Activated CD4-positive, alpha-beta memory T cell treated with anti-CD3 and anti-CD28 coated beads for 36 hours (primary cell): Measurements from ENCODE around the gene TENT4B. TPM values are rescaled to one million over a fixed set of nuclear protein-coding genes. Genes with fewer than 3 reads are reported as not detected.
"Not testable (repeated sequence)": the region's sequence is repeated elsewhere in the genome, so short reads cannot be mapped to it uniquely, and the experiment has no call there.

Experiments used
- CTCF ChIA-PET: fragments of 350-600 bp; sonication (Branson Sonifier 250); formaldehyde crosslinking; loops from one replicate; lab custom pipeline; 2021; ENCODE audit warnings: antibody characterized with exemption, inconsistent platforms; lab: Charles Lee
- POLR2A ChIA-PET: fragments of 350-600 bp; sonication (Branson Sonifier 250); formaldehyde crosslinking; loops from one replicate; lab custom pipeline; 2021; ENCODE audit warnings: antibody characterized with exemption; lab: Charles Lee
- DNase-seq: peaks from one replicate; pipeline ENCODE4 v3.0.0-alpha.2; 2020
- H3K27ac Mint-ChIP-seq: one replicate; pipeline ENCODE4 v1.8.0; 2021; ENCODE audit warnings: mixed read lengths
- H3K27me3 Mint-ChIP-seq: one replicate; pipeline ENCODE4 v1.8.0; 2021; ENCODE audit warnings: mixed read lengths
- H3K36me3 Mint-ChIP-seq: one replicate; pipeline ENCODE4 v1.8.0; 2021; ENCODE audit warnings: mixed read lengths
- H3K4me1 Mint-ChIP-seq: one replicate; pipeline ENCODE4 v1.8.0; 2021; ENCODE audit warnings: low read depth, mixed read lengths
- H3K4me3 Mint-ChIP-seq: one replicate; pipeline ENCODE4 v1.8.0; 2021; ENCODE audit warnings: mild to moderate bottlenecking, mixed read lengths
- H3K9me3 Mint-ChIP-seq: one replicate; pipeline ENCODE4 v1.8.0; 2021; ENCODE audit warnings: mixed read lengths
- intact Hi-C: fragments of 100-400 bp; cut with micrococcal nuclease; formaldehyde crosslinking; loops from one replicate; pipeline ENCODE4 v1.15.1; 2023
- total RNA-seq, 2 experiments: library from RNA; stranded (reverse); gene quantifications; one replicate each; pipeline ENCODE4 v1.2.3, GENCODE V29; 2021

The TENT4B gene
- total RNA-seq, 2 experiments from 2014 or later: 14.4 to 14.8 TPM

- CTCF ChIA-PET: no interaction called here
- H3K27me3 Mint-ChIP-seq: no peaks in the 10 kb centered on the region
- H3K4me3 Mint-ChIP-seq: no peak overlapping the region
- no peaks in the 10 kb centered on the region for H3K9me3 Mint-ChIP-seq
- no peaks in the 10 kb centered on the region for H3K4me1 Mint-ChIP-seq
- H3K27ac Mint-ChIP-seq: no peak overlapping the region
- POLR2A ChIA-PET: no interaction called here
- H3K36me3 Mint-ChIP-seq: no peaks in the 10 kb centered on the region
- intact Hi-C loops: no loop called here
- DNase-seq: no peak
Observed at GRCh38 chr16:50238314-50238713, 85.2 kb downstream of the TENT4B start.

GRCh38 chr16:50238868-50239301, 85.8 kb downstream of the TENT4B start:
- H3K4me3 Mint-ChIP-seq: no peak overlapping the region
- no peaks in the 10 kb centered on the region for H3K36me3 Mint-ChIP-seq
- H3K27me3 Mint-ChIP-seq: no peaks in the 10 kb centered on the region
- DNase-seq: no peak
- ChIA-PET POLR2A (no interaction called here), CTCF (no interaction called here)
- H3K4me1 Mint-ChIP-seq: no peaks in the 10 kb centered on the region
- intact Hi-C loops: no loop called here
- H3K9me3 Mint-ChIP-seq: no peaks in the 10 kb centered on the region
- H3K27ac Mint-ChIP-seq: no peak overlapping the region

GRCh38 chr16:50243024-50243423, 89.9 kb downstream of the TENT4B start:
- H3K9me3 Mint-ChIP-seq, H3K27me3 Mint-ChIP-seq, H3K27ac Mint-ChIP-seq, POLR2A ChIA-PET, intact Hi-C loops, H3K36me3 Mint-ChIP-seq, DNase-seq, H3K4me3 Mint-ChIP-seq: not testable (repeated sequence)
- peaks cover 11% of the 10 kb centered on the region for H3K4me1 Mint-ChIP-seq
- CTCF ChIA-PET: interaction anchor here (1.6 kb wide), 1 partner anchor 44 kb away, joined by 3 read pairs; no protein-coding TSS in a partner anchor

GRCh38 chr16:50244140-50244503, 91.0 kb downstream of the TENT4B start:
- CTCF ChIA-PET: interaction anchor here (2.0 kb wide), 1 partner anchor 110 kb away, joined by 8 read pairs; no protein-coding TSS in a partner anchor
- Mint-ChIP-seq H3K4me1 (peaks cover 11% of the 10 kb centered on the region), H3K27me3 (no peaks in the 10 kb centered on the region), H3K27ac (no peak overlapping the region), H3K9me3 (no peaks in the 10 kb centered on the region), H3K36me3 (no peaks in the 10 kb centered on the region), H3K4me3 (no peak overlapping the region)
- POLR2A ChIA-PET: no interaction called here
- DNase-seq: no peak
- intact Hi-C loops: no loop called here

- Mint-ChIP-seq H3K4me3 (peak overlapping the region; percentile 78), H3K4me1 (peaks cover 11% of the 10 kb centered on the region), H3K9me3 (no peaks in the 10 kb centered on the region), H3K27me3 (no peaks in the 10 kb centered on the region), H3K27ac (no peak overlapping the region), H3K36me3 (no peaks in the 10 kb centered on the region)
- no peak for DNase-seq
- POLR2A ChIA-PET: interaction anchor here (1.2 to 1.3 kb wide), 4 partner anchors 20 to 63 kb away, joined by 3 to 10 read pairs (median 6); no protein-coding TSS in a partner anchor
- intact Hi-C loops: loop anchor here (1.0 kb wide), 2 partner anchors 22 to 33 kb away; partner anchors contain the start of gene ADCY7
- CTCF ChIA-PET: interaction anchor here (0.8 to 3.3 kb wide), 10 partner anchors 10 to 561 kb away, joined by 3 to 10 read pairs (median 3); partner anchors contain the start of gene BRD7
Observed at GRCh38 chr16:50244504-50245416, 91.7 kb downstream of the TENT4B start.

GRCh38 chr16:50245417-50246298, 92.6 kb downstream of the TENT4B start:
- Mint-ChIP-seq H3K27ac (peak overlapping the region; percentile 65), H3K9me3 (no peaks in the 10 kb centered on the region)
- POLR2A ChIA-PET: interaction anchor here (0.8 to 1.3 kb wide), 6 partner anchors 19 to 62 kb away, joined by 3 to 10 read pairs (median 4); no protein-coding TSS in a partner anchor

GRCh38 chr16:50246299-50247122, 93.4 kb downstream of the TENT4B start:
- Mint-ChIP-seq H3K27ac (no peak overlapping the region), H3K27me3 (no peaks in the 10 kb centered on the region), H3K4me3 (peak overlapping the region; percentile 69), H3K4me1 (peaks cover 13% of the 10 kb centered on the region), H3K9me3 (no peaks in the 10 kb centered on the region), H3K36me3 (no peaks in the 10 kb centered on the region)
- CTCF ChIA-PET: interaction anchor here (0.6 to 3.3 kb wide), 7 partner anchors 13 to 560 kb away, joined by 3 to 10 read pairs (median 3); no protein-coding TSS in a partner anchor
- POLR2A ChIA-PET: interaction anchor here (0.8 to 1.3 kb wide), 6 partner anchors 18 to 61 kb away, joined by 3 to 10 read pairs (median 4); no protein-coding TSS in a partner anchor
- peak; percentile 30 for DNase-seq
- intact Hi-C loops: no loop called here

More at GRCh38 chr16:50245417-50246298, 92.6 kb downstream of the TENT4B start:
- Mint-ChIP-seq H3K4me3 (peak overlapping the region; percentile 78), H3K36me3 (no peaks in the 10 kb centered on the region), H3K27me3 (no peaks in the 10 kb centered on the region), H3K4me1 (peaks cover 11% of the 10 kb centered on the region)
- CTCF ChIA-PET: interaction anchor here (0.7 to 3.3 kb wide), 12 partner anchors 9 to 560 kb away, joined by 3 to 10 read pairs (median 3); partner anchors contain the start of gene BRD7
- intact Hi-C loops: loop anchor here (1.0 kb wide), 2 partner anchors 21 to 32 kb away; partner anchors contain the start of gene ADCY7
- peak; percentile 82 for DNase-seq

- ChIA-PET POLR2A (no interaction called here), CTCF (interaction anchor here (1.0 to 3.3 kb wide), 2 partner anchors 107 to 559 kb away, joined by 3 to 10 read pairs; no protein-coding TSS in a partner anchor)
- Mint-ChIP-seq H3K4me3 (peak overlapping the region; percentile 69), H3K27ac (no peak overlapping the region), H3K36me3 (no peaks in the 10 kb centered on the region), H3K4me1 (peaks cover 13% of the 10 kb centered on the region), H3K9me3 (no peaks in the 10 kb centered on the region), H3K27me3 (no peaks in the 10 kb centered on the region)
- intact Hi-C loops: no loop called here
- DNase-seq: no peak
Observed at GRCh38 chr16:50247123-50247905, 94.2 kb downstream of the TENT4B start.

- Mint-ChIP-seq H3K4me1 (peaks cover 13% of the 10 kb centered on the region), H3K27ac (no peak overlapping the region)
Observed at GRCh38 chr16:50247906-50248608, 95.0 kb downstream of the TENT4B start.

GRCh38 chr16:50248845-50249244, 95.7 kb downstream of the TENT4B start:
- Mint-ChIP-seq H3K9me3 (no peaks in the 10 kb centered on the region), H3K27me3 (no peaks in the 10 kb centered on the region), H3K4me3 (no peak overlapping the region), H3K4me1 (peaks cover 13% of the 10 kb centered on the region), H3K27ac (no peak overlapping the region), H3K36me3 (no peaks in the 10 kb centered on the region)
- ChIA-PET POLR2A (no interaction called here), CTCF (no interaction called here)
- DNase-seq: no peak
- intact Hi-C loops: no loop called here

More at GRCh38 chr16:50247906-50248608, 95.0 kb downstream of the TENT4B start:
- intact Hi-C loops: no loop called here
- no peak for DNase-seq
- H3K4me3 Mint-ChIP-seq: no peak overlapping the region
- ChIA-PET CTCF (interaction anchor here (1.0 to 3.3 kb wide), 2 partner anchors 107 to 558 kb away, joined by 3 to 10 read pairs; no protein-coding TSS in a partner anchor), POLR2A (no interaction called here)
- H3K27me3 Mint-ChIP-seq: no peaks in the 10 kb centered on the region
- no peaks in the 10 kb centered on the region for H3K36me3 Mint-ChIP-seq
- H3K9me3 Mint-ChIP-seq: no peaks in the 10 kb centered on the region
